WERI-Rb-1 (cell line): ENCODE data around the gene IP6K1.

Experiments used
- DNase-seq: peaks from one replicate; pipeline ENCODE4 v3.0.0-alpha.2; 2020
- H3K27ac ChIP-seq: fragments of 250-450 bp; sonication (Bioruptor Pico); 2 replicates; pipeline ENCODE4 v1.5.1; 2020; ENCODE audit warnings: mild to moderate bottlenecking, moderate library complexity
- H3K27me3 ChIP-seq: fragments of 250-450 bp; sonication (Bioruptor Pico); 2 replicates; pipeline ENCODE4 v1.5.1; 2021; ENCODE audit warnings: mild to moderate bottlenecking, low read depth, moderate library complexity; ENCODE audit not compliant: insufficient read depth, severe bottlenecking
- H3K36me3 ChIP-seq: fragments of 250-450 bp; sonication (Bioruptor Pico); 2 replicates; pipeline ENCODE4 v1.5.1; 2020; ENCODE audit warnings: mild to moderate bottlenecking, moderate library complexity
- H3K4me3 ChIP-seq: 2 replicates; pipeline ENCODE4 v1.5.1; 2011; ENCODE audit warnings: low read depth, mild to moderate bottlenecking, control low read depth, low read length
- H3K9me3 ChIP-seq: fragments of 250-450 bp; sonication (Bioruptor Pico); 2 replicates; pipeline ENCODE4 v1.5.1; 2021; ENCODE audit warnings: mild to moderate bottlenecking, moderate library complexity; ENCODE audit not compliant: severe bottlenecking
- TF ChIP-seq, protein P1 (sequence below): IDR thresholded peaks from 2 replicates; pipeline ENCODE4 v1.5.1; 2011; ENCODE audit warnings: low read depth, mild to moderate bottlenecking, control low read depth, inconsistent platforms, low read length

Gene IP6K1

DNA sequence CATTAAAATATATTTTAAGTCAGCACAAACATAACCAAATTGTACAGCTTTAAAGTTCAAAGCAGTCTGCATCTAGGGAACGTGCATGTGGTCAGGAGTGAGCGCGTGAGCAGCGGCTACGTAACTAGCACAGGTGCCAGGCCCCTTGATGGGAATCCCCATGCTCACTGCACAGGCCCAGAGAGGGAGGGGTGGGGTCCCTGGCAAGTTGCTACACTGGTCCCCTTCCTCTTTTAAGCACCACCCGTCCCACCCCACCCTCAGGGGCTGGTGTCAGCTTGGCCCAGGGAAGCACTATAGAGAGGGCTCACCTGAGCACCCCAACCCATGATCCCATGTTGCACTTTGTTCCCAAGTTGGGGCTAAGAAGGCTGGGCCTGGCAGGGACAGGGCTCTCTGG lies 61.8 kb downstream of the IP6K1 start:
- H3K4me3 ChIP-seq, result peak overlapping the region; percentile 88
- no peak for DNase-seq
- H3K27me3 ChIP-seq, result no peaks in the 10 kb centered on the region
- TF ChIP-seq, protein P1, sequence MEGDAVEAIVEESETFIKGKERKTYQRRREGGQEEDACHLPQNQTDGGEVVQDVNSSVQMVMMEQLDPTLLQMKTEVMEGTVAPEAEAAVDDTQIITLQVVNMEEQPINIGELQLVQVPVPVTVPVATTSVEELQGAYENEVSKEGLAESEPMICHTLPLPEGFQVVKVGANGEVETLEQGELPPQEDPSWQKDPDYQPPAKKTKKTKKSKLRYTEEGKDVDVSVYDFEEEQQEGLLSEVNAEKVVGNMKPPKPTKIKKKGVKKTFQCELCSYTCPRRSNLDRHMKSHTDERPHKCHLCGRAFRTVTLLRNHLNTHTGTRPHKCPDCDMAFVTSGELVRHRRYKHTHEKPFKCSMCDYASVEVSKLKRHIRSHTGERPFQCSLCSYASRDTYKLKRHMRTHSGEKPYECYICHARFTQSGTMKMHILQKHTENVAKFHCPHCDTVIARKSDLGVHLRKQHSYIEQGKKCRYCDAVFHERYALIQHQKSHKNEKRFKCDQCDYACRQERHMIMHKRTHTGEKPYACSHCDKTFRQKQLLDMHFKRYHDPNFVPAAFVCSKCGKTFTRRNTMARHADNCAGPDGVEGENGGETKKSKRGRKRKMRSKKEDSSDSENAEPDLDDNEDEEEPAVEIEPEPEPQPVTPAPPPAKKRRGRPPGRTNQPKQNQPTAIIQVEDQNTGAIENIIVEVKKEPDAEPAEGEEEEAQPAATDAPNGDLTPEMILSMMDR, result no peak
- peak overlapping the region; percentile 86 for H3K27ac ChIP-seq
- no peaks in the 10 kb centered on the region for H3K9me3 ChIP-seq
- peaks cover 59% of the 10 kb centered on the region for H3K36me3 ChIP-seq

DNA sequence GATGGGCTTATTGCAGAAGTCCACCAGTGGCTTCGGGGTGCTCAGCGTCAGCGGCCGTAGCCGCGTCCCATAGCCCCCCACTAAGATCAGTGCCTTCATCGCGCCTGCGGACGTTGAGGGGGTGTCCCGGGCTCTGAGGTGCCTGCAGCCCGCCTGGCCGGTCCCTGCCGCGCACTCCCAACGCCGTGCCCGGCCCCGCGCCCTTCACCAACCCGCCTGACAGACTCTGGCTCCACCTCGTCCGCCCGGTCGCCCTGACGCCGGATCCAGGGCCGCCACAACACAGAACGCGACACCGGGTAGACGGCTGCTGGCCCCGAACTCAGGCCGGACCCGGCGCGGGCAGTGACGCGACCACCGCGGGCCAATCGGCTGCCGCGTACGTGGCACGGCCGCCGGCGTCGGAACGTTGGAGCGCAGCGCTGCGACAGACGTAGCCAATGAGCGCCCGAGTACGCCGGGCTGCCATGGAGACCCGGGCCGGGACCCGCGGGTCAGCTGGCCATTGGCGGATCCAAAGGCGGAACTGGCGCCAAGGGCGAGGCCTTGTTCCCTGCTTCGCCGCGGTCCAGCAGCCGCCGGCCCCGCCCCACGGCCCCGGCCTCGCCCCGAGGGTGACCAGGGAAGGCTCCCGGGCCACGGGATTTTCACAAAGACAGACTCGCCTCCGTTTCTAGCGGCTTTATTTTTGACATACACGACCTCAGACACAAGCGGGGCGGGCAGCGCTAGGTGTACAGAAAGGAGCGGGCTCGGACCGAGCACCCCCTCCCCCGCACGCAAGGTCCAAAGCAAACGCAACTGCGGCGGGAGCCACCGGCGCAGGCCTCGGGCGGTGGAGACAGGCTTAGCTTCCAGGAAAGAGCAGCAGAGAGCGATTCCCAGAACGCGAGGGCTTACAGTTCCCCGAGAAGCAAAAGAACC lies 62.5 kb downstream of the IP6K1 start, which contains the start of gene GMPPB:
Gene GMPPB, minus strand, starts transcription at position 324 of the 924 bp plus-strand sequence. Its CDS starts 225 bp downstream, at position 99.
- H3K36me3 ChIP-seq, result peaks cover 59% of the 10 kb centered on the region
- TF ChIP-seq, protein P1, result no peak
- H3K4me3 ChIP-seq, result peak within 1 kb of the TSS; percentile 88
- peak within 1 kb of the TSS; percentile 94 for H3K27ac ChIP-seq
- DNase-seq, result peak; percentile 95
- no peaks in the 10 kb centered on the region for H3K9me3 ChIP-seq
- H3K27me3 ChIP-seq, result no peaks in the 10 kb centered on the region

DNA sequence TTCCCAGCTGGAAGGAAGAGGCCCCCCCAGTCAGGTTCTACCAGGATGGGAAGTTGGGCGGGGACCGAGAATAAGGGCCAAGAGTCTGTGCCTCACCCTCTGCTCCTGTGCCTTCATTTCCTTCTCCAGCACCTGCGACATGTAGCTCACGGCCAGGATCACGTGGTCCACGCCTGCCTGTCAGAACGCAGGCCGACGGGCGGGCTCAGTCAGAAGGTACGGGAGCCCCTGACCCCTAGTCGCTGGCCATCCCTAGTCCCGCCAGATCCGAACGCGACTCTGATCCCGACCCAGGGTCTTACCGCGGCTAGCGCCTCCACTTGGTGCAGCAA lies 63.1 kb downstream of the IP6K1 start:
- H3K36me3 ChIP-seq, result peaks cover 58% of the 10 kb centered on the region
- TF ChIP-seq, protein P1, result 0 out of 2 replicates have a peak, but pooled peaks have one; percentile 0
- no peaks in the 10 kb centered on the region for H3K9me3 ChIP-seq
- peak; percentile 60 for DNase-seq
- peak overlapping the region; percentile 88 for H3K4me3 ChIP-seq
- no peaks in the 10 kb centered on the region for H3K27me3 ChIP-seq
- peak overlapping the region; percentile 94 for H3K27ac ChIP-seq

DNA sequence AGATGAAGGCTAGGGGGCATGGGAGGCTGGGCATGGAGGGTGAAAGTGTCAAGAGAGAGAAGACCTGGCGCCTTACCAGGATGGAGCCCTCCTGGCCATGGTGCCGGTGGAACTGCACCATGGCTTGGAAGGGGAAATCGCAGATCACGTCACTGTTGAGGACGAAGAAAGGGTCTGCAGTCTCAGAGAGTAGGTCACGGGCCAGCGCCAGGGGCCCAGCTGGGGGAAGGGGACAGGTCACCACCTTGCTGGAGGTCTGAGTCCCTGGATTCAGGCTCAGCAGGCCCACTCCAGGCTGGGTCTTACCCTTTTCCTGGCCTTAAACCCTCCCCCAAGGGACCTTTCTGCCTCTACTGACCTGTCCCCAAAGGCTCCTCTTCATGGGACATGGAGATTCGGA lies 63.4 kb downstream of the IP6K1 start:
- peaks cover 60% of the 10 kb centered on the region for H3K36me3 ChIP-seq
- TF ChIP-seq, protein P1, result no peak
- peak overlapping the region; percentile 88 for H3K4me3 ChIP-seq
- no peak for DNase-seq
- peak overlapping the region; percentile 94 for H3K27ac ChIP-seq
- no peaks in the 10 kb centered on the region for H3K27me3 ChIP-seq
- H3K9me3 ChIP-seq, result no peaks in the 10 kb centered on the region

DNA sequence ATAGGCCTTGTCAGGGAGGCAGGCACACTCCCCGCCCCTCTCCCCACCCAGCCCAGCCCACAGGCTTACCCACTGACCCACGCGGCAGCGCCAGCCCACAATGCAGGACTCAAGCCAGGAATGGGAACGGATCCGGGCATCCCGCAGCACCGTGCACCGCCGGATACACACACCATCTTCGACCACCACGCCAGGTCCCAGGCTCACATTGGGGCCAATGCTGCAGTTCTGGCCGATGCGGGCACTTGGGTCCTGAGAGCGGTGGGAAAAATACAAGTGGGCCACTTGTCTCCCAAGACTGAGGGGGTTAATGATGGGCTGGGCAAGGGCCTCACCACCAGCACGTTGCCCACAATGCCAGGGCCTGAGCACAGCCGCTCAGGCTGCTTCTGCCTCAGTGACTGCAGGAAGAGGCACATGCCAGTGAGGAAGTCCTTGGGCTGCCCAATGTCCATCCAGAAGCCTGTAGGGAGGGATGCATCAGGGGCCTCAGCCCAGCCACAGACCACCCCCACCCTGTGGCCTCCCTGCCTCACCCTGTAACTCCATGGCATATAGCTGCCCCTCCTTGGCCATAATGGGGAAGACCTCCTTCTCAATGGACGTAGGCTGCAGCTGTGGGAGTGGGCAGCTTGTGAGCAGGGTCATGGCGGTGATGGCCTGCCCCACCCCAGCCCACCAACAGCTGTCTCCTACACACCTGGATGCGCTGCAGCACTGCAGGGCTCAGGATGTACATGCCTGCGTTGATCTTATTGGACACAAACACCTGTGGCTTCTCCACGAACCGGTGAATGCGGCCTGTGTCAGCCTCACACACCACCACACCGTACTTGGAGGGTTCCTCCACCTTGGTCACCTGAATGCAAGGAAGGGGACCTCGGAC lies 64.2 kb downstream of the IP6K1 start:
- no peaks in the 10 kb centered on the region for H3K9me3 ChIP-seq
- H3K36me3 ChIP-seq, result peaks cover 53% of the 10 kb centered on the region
- no peak overlapping the region for H3K27ac ChIP-seq
- DNase-seq, result no peak
- H3K27me3 ChIP-seq, result no peaks in the 10 kb centered on the region
- no peak overlapping the region for H3K4me3 ChIP-seq
- TF ChIP-seq, protein P1, result no peak
